GM21447 (cell line): Measurements from ENCODE around the gene TEKTIP1.

ENCODE experiments used
- ATAC-seq: cut with Tn5 transposase; IDR thresholded peaks from one replicate; pipeline ENCODE4 v1.9.1; 2021; ENCODE audit not compliant: unreplicated experiment

TEKTIP1 gene

DNA sequence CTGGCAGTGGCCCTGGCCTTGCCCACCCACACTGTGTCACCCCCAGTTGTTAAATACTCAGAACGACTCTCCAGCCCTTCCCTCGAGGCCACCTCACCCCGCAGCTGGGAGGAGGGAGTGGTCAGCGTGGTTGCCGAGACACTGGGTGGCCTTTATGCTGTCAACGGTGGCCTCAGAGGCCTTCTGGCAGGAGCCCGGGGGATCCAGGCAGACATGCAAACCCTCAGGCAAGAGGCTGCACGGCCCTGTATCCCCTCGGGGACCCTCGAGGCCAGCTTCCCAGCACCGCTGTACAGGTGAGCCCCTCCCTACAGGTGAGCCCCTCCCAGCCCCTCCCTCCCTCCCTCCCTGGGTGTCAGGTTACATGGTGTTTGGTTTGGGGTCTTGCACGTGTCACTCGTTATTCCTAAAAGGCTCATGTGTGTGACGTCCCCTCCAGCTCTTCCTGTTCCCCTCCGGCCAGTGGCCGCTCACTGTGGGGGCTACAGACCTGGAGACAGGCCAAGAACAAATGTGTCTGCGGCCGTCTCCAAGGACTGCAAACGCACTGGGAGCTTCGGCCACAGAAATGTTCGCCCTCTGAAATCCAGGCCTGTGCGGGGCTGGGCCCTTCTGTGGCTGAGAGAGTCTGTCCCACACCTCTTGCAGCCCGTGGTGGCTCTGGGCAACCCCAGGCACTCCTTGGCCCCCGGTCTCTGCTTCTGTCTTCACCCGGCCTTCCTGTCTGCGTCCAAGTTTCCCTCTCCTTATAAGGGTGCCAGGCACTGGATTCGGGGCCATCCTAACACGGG is at the start of gene TEKTIP1:
Gene TEKTIP1 (plus strand): TSS at position 210 of the 791 bp plus-strand sequence. CDS start 4 bp downstream, at position 214.
- no peak for ATAC-seq

- ATAC-seq, result no peak
These were observed 47.4 kb upstream of the TEKTIP1 start for GRCh38 chr19:3491396-3492119.

DNA sequence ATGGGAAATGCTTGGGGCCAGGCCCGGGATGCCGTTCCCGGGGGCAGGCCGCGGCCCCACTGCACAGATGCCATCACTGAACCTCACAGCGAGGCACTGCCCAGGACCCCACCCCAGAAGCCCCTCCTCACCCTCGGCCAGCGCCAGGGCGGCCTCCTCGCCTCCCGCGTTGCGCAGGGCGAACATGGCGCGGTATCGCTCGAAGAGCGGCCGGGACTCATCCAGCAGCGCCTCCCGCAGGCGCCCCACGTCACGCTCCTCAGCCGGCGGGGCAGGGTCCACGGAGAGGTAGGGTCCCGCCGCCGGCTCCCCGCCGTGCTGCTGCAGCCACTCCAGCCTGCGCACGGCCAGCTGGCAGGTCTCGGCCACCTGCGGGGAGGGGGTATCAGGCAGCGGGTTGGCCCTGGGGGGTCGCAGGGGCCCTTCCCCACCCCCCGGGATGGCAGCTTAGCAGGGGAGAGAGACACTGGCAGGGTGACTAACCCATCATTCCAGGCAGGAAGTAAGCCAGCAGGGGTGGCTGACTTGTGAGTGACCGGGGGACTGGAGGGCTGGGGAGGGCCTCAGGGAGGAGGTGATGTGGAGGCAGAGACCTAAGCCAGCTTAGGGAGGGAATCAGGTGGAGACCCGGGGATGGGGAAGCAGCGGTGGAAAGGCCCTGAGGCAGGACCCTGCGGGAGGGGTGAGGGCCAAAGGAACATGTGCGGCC is 46.7 kb upstream of the TEKTIP1 start:
- no peak for ATAC-seq

GRCh38 chr19:3492919-3493318 is 46.1 kb upstream of the TEKTIP1 start:
- no peak for ATAC-seq

- no peak for ATAC-seq
These were observed 45.3 kb upstream of the TEKTIP1 start for GRCh38 chr19:3493651-3494050.

- no peak for ATAC-seq
These were observed 44.9 kb upstream of the TEKTIP1 start for GRCh38 chr19:3494051-3494450.

DNA sequence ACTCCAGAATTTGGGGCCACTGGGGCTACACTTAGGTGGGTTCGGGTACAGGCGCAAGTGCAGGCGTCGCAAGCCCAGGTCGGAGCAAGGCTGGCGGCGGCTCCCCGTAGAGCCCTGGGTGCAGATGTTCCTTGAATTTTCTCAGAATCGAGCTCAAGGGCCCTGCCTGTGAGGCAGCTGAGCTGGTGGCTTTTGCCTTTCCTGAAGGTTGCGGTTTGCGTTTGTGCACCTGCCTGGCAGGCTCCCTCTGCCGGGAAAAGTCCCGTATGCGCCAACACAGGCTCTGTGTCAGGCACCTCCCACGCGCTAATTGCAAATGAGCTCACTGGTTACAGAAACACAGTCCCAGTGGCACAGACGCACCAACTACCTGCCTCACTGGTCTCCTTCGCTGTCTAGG is 44.4 kb upstream of the TEKTIP1 start:
- no peak for ATAC-seq

- ATAC-seq, result no peak
These were observed 42.3 kb upstream of the TEKTIP1 start for GRCh38 chr19:3496392-3497273.

DNA sequence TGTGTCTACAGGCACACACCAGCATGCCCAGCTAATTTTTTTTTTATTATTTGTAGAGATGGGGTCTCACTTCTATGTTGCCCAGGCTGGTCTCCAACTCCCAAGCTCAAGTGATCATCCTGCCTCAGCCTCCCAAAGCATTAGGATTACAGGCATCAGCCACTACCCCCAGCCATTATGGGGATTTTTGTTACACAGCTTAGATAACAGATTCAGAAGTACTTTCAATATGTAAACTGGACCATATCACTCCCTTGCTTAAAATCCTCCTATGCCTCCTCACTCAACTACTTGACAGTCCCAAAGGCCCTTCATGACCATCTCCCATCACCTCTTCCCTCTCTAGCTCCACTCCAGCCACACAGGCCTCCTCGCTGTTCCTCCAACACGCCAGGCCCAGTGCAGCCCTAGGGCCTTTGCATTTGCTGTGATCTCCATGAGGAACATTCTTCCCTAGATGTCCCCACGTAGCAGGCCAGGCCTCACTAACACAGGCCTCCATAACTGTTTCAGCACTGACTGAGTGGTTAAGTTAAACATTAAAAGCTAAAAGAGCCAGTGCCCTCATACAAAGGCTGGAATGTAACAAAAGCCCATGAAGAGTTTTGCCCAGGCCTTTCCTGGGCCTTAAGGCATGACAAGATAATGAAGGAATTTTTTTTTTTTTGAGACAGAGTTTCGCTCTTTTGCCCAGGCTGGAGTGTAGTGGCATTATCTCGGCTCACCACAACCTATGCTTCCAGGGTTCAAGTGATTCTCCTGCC is 41.0 kb upstream of the TEKTIP1 start:
- no peak for ATAC-seq

DNA sequence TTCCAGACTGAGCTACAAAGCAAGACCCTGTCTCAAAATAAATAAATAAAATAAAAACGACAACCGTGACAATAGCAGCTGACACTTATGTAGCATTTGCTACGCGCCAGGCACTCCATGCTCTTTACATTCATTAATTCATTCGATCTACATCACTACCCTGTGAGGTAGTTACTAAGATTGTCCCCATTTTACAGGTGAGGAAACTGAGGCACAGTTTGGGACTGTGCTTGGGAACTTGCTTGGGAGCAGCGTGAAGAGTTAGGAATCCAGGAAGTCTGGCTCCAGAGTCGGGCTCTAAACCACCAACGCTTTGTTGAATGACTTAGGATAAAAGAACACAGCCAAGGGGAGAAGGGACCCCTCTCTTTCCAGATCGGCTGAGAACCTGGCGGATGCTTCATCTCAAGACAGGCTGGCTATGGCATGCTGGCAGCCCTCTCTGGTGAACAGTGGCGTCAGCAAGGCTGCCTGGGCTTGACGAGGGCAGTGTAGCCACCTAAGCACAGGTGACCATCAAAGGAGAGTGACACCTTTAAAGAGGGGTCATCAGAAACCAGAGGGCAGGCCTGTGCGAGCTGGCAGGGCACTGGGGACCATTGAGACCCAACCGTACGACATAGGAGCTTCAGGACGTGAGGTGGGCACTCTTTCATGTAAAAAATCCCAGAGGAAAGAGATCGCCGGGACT is 39.1 kb upstream of the TEKTIP1 start:
- no peak for ATAC-seq

DNA sequence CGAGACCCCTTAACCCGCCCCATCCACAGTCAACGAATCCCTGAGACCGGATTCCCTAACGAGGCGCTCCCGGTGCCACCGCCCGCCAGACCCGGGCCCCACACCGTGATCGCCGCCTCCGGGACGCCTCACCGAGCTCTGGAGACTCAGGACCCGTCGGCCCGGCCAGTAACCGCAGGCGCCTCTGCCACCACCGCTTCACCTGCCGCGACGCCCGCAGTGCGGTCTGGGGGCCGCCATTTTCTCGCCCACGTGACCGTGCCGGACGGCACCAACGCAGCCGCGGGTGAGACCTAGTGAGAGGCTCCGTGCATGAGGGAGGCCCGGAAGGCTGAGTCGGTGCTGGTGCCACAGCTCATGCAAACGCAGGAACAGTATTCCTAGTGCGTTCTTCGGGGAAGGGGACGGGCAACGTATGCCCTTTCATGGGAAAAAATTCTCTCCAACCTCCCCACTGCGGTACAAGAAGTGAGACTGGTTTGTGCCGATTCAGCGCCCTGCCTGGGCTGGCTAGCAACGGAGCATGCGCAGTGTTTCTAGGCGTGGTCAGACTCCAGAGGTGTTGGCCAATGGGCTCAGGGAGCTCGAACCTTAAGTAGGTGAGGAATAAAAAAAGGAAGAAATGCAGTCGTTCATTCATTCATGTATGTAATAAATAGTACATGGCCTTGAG is 38.4 kb upstream of the TEKTIP1 start, which contains the start of gene DOHH:
Gene DOHH (minus strand): TSS at position 246 of the 673 bp plus-strand sequence. CDS start 3,860 bp downstream, outside the sequence.
- ATAC-seq, result peak; percentile 80

- no peak for ATAC-seq
These were observed 37.2 kb upstream of the TEKTIP1 start for GRCh38 chr19:3501780-3502179.

GRCh38 chr19:3503036-3503572 is 35.9 kb upstream of the TEKTIP1 start:
- no peak for ATAC-seq

DNA sequence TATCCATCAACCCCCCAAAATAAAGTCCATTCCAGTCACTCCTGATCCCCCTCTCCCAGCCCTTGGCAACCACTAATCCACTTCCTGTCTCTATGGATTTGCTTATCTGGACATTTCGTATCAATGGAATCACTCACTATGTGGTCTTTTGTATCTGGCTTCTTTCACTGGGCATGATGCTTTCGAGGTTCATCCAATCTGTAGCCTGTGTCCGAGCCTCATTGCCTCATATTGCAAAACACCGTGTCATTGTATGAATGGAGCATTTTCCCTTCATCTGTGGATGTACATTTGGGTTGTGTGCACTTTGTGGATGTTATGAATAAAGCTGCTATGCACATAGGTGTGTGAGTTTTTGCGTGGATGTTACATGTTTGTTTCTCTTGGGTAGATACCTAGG is 34.2 kb upstream of the TEKTIP1 start:
- ATAC-seq, result no peak

- ATAC-seq, result peak; percentile 77
These were observed 33.2 kb upstream of the TEKTIP1 start, which contains the start of gene FZR1 for GRCh38 chr19:3505598-3506383. Gene FZR1, plus strand, starts transcription at chr19:3506311. Its CDS starts 16,679 bp downstream, at chr19:3522990.

DNA sequence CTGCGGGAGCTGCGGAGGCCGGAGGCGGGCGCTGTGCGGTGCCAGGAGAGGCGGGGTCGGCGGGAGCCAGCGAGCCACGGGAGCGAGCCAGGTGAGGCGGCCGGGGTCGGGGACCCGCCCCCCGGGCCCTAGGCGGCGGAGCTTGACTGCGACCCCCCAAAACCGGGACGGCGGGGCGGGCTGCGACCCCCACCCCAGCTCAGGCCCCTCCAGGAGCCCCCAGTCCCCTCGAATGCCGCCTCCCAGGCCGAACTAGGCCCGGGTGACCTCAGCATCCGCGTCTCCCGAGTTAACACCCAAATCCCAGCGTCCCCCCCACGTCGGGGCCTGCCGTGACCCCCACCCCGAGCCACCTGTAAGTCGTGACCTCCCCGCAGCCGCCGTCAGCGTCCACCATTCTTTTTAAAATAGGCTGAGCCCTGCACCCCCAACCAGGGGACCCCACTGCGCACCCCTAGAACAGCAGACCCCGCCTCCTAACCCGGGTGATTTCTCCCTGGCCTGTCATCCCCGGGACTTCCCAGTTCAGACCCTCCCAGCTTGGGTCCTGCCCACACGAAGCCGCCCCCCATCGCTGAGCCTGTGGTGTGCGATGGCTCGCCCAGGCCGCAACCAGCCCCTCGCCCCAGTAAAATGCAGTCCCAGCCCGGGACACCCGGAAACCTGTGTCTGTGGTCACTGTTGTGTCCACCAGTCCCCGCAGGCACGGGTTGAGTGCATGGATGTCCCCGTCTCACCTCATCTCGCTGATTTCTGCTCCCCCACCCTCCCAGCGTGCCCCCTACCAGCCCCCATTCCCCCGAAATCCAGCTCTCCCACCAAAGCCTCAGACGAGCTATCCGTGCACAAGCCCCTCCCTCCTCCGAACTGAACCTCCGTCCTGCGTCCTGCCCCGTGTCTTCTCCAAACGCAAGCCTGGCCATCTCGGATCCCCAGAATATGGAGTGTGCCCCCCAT is 32.3 kb upstream of the TEKTIP1 start:
- peak; percentile 18 for ATAC-seq
